GM19043 (cell line): ENCODE data around the gene PNPLA3.

Source experiments
- ATAC-seq: cut with Tn5 transposase; IDR thresholded peaks from one replicate; pipeline ENCODE4 v1.9.1; 2021; ENCODE audit warnings: low read depth; ENCODE audit not compliant: unreplicated experiment

Gene PNPLA3

GRCh38 chr22:43988116-43988820, 64.7 kb downstream of the PNPLA3 start:
- no peak for ATAC-seq

- ATAC-seq = no peak
Measured at GRCh38 chr22:43988960-43989359, 65.4 kb downstream of the PNPLA3 start.

GRCh38 chr22:43990044-43990443, 66.4 kb downstream of the PNPLA3 start:
- ATAC-seq = no peak

- ATAC-seq = no peak
Measured at GRCh38 chr22:43991316-43992020, 67.9 kb downstream of the PNPLA3 start.

- no peak for ATAC-seq
Measured at GRCh38 chr22:43992331-43992821, 68.8 kb downstream of the PNPLA3 start.

GRCh38 chr22:43993072-43993760, 69.6 kb downstream of the PNPLA3 start:
- ATAC-seq = no peak

- no peak for ATAC-seq
Measured at GRCh38 chr22:43994006-43994405, 70.4 kb downstream of the PNPLA3 start.

GRCh38 chr22:43994416-43994815, 70.8 kb downstream of the PNPLA3 start:
- ATAC-seq = no peak

- ATAC-seq = no peak
Measured at GRCh38 chr22:43995057-43995685, 71.6 kb downstream of the PNPLA3 start.

- no peak for ATAC-seq
Measured at GRCh38 chr22:43995798-43996169, 72.2 kb downstream of the PNPLA3 start.

- ATAC-seq = no peak
Measured at GRCh38 chr22:43996170-43996980, 72.8 kb downstream of the PNPLA3 start.

GRCh38 chr22:43996981-43997265, 73.3 kb downstream of the PNPLA3 start:
- ATAC-seq = no peak
